NOMO-1 (cell line): ENCODE results near the gene EXD2.

Experiments
- DNase-seq, 2 experiments: peaks; one replicate each; lab custom pipeline; 2025; ENCODE audit not compliant: unreplicated experiment in 2 of 2; lab: John Stamatoyannopoulos, UW

The EXD2 gene

DNA sequence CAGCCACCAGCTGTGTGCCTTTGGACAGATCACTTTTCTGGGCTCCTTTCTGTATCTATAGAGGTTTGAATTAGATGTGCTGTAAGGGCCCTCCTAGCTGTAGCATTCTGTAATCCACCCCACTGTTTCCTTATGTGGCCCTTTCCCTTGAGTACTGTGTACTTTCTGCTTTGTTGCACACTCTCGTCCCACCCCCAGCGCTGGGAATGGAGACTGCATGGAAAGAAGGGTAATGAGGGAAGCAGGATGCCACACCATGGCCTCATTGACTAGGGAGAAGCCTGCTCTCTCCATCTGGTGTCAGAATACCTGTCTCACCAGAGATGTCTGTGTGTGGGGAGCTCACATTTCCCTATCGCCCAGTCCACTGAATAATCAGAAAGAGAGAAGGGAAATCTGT lies 55.0 kb downstream of the EXD2 start:
- DNase-seq: no peak

DNA sequence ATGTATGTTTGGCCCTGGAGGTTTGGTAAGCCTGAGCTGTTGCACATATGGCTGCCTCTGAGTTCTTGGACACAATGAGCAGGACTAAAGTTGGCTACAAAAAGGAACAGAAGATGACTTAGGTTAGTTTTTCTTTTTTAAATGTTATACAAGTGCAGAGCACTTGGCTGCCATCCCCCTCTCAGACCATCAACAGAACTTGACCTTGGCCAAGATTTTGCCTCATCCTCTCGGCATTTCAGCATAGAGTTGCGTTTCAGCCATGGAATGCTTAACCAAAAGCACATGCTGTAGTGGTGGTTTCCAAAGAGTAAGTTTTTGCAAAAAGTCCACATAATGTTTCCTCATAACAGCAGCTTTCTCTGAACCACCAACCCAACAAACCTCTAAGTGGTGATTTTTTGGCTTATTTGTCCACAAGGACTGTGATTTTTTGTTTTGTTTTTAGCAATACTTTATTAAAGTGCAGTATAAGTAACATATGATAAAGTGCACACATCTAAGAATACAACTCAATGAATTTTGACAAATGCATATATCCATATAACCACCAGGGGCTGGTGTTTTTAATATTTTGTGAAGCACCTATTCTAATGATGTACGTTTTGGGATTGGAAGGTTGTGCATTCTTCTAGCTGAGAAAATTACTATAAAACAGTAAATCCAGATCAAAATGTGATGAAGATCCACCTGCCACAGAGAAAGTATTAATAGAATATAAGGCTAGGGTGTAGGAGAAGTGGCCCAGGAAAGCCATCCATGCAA lies 56.6 kb downstream of the EXD2 start:
- no peak for DNase-seq

GRCh38 chr14:69249603-69250002 lies 58.3 kb downstream of the EXD2 start:
- no peak for DNase-seq

GRCh38 chr14:69252851-69253250 lies 61.6 kb downstream of the EXD2 start:
- DNase-seq: no peak

GRCh38 chr14:69259168-69259526 lies 67.8 kb downstream of the EXD2 start:
- no peak for DNase-seq

DNA sequence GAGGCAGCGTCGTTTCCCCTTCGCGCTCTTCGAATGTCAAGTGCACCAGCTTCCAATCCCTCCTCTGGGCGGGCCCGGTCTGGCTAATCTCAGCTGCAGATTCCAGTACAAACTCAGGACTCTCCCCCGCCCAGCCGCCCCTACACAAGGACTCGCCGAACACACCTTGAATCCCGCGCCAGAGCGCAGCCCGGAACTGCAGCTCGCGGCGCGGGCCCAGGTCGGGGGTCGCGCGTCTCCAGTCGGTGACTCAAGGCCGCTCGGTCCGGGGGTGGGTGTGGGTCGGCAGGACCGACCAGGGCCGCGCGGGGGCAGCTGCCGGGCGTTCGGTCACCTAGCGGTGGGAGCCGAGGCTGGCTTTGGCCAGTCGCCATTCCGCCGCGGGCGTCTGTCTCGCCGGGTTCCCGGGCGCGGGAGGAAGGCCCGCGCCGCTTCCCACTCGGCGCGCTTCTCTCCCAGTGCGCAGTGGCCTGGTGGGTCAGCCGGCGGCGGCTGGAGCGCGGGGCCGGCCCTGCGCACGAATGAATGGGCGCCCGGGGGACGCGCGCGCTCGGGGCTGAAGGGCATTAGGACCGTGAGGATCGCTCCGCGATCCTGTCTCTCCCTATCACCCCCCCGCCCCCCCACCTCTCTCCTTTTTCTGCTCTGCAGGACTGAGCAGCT lies 68.4 kb downstream of the EXD2 start, which contains the start of gene GALNT16:
Gene GALNT16, plus strand, starts transcription at position 632 of the 663 bp plus-strand sequence. CDS start 133 bp downstream, outside the sequence.
- no peak for DNase-seq

- DNase-seq: no peak
Observed at GRCh38 chr14:69260190-69260860, 69.0 kb downstream of the EXD2 start.

- DNase-seq: no peak
Observed at GRCh38 chr14:69260861-69261564, 69.7 kb downstream of the EXD2 start.

GRCh38 chr14:69261761-69262331 lies 70.5 kb downstream of the EXD2 start:
- no peak for DNase-seq

GRCh38 chr14:69262516-69262915 lies 71.2 kb downstream of the EXD2 start:
- no peak for DNase-seq

DNA sequence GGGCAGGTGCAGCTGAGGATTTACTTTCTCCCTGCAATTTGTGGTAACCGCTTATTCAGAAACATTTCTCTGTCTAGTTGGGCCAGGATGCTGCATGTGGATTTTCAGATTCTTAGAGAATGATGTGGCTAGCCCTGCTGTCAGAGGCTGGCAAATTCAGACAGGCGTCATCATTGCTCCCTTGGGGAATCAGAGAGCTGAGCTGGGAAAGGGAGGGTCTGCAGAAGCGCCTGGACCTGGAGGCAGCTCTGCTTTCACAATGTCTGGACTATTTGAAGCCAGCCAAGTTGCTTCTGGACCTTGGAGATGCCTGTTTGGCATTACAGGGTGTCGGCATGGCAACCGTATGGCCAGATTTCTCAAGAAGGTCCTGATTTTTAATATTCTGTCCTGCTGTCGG lies 72.1 kb downstream of the EXD2 start:
- DNase-seq: no peak

GRCh38 chr14:69263771-69264170 lies 72.5 kb downstream of the EXD2 start:
- no peak for DNase-seq

DNA sequence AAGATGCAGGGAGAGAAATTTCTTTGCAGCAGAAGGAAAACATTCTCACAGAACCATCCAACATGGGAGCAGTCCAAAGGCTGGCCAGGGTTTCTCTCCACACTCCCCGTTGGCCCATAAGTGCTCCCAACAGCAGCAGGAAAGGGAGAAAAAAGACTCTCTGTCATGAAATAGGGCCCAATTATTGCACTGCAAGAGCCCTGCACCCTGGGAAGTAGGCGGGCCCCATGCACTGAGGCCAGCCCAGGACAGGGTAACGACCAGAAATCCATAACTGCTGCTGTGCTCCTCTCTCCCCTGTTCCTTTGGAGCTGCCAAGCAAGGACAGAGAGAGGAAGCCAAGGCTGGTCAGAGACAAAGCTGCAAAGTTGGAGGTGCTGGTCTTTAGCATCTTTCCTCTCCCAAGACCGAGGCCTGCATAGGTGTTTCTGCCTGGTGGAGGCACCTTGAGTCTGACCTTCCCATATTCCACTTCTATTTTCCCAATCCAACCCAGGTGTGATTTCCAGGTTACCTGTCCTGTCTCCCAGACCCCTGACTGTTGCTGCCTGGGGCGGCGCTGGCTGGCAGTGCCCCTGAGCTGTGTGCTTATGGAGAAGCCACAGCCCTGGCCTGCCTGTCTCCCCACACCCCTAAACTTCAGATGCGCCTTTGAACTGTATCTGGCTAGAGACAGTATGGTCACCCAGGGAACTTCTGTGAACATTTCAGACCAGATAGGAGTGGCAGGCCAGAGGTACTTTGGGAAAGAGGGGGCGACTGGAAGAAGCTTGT lies 75.5 kb downstream of the EXD2 start:
- no peak for DNase-seq

DNA sequence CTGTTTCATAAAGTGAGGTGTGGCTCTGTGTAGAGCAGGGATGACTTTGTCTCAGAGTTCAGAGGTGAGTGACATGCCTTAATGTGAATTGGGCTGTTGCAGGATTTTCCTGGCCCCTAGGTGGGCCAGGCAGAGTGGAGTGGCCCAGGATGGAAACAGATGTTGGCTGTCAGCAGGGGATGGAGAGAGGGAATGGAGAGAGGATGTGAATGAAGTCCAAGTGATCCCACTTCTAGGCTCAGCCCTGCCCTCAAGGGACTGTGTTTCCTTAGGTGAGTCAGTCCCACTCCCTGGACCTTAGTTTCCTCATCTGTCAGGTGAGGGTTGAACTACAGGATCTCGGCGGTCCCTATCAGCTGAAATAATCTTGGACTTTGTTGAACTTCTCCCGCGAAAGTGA lies 76.2 kb downstream of the EXD2 start:
- DNase-seq: no peak

DNA sequence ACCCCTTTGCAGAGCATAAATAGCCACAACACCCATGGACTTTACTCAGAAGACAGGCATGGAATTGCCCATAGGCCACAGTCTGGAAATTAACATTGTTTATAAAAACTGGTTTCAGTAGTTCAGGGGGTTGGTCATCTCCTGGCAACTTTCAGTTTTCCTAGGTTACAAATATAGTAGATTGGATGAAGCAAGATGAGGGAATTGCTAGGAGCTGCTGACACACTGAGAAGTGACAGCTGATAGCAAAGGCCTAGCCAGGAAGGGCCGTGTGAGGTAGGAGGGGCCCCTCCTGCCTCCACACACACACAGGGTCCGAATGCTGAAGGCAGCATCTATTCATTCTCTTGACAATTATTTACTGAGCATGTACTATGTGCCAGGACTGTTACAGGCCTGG lies 76.9 kb downstream of the EXD2 start:
- DNase-seq: no peak

- DNase-seq: no peak
Observed at GRCh38 chr14:69268763-69269162, 77.5 kb downstream of the EXD2 start.

DNA sequence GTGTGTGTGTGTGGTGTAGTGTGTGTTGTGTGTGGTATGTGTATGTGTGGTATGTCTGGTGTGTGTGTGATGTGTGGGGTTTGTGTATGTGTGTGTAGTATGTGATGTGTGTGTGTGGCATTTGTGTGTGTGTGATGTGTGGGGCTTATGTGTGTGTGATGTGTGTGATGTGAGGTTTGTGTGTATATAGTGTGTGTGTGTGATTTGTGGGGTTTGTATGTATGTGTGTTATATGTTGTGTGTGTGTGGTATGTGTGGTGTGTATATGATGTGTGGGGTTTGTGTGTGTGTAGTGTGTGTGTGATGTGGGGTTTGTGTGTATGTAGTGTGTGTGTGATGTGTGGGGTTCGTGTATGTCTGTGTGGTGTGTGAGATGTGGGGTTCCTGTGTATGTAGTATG lies 78.1 kb downstream of the EXD2 start:
- no peak for DNase-seq

DNA sequence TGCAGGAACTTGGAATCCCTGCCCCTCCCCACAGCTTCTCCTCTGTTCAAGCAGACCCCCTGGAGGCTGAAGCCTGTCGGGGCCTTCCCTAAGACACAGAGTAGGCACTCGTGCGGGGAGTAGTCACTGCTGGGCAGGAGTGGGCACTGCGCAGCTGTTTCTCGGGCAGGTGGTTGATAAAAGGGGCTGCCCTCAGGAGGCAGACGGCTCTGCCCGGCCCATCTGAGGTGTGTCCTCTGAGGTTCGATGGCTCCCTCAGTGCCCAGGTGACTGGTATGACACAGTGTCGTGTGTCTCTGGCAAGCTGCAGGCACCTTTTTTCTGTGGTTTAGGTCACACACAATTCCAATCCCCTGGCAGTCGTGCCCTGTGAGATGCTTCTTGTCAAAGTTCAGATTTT lies 78.8 kb downstream of the EXD2 start:
- no peak for DNase-seq

DNA sequence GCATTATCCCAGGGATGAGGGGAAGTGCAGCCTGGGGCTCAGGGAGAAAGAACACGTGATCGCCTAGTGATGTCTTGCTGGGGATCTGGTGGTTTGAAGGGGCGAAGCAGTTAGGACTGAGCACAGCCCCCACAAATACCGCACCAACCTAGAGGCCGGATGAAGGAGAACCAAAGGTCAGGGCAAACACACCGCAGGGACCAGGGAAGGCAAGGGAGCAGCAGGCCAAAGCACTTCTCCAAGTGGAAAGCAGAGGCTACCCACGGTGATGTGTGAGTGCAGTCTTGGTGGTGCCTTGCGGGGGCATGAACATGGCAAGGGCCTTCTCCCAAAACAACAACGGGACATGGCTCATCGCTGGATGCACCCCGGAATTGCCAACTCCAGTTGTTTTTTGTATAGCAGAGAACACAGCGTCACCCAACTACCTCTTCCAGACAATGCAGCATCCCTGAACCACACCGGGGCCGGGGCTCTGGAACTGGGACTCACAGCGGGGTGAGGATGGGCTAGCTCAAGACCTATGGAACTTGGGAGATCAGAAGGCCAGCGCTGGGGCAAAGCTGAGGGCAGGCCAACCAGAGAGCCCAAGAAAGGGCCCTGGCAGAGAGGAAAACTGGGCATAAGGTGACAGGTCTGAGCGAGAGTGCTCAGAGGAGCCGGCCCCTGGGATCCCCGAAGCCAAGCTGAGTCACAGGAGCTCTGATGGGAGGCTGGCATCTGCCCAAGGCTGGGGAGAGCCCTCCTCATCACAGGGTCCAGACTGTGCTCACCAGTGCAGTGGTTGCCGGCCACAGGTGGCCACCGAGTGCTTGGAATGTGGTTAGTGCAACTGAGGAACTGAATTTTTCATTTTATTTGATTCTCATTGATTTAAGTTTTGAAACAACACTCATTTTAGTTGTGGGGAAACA lies 79.8 kb downstream of the EXD2 start:
- DNase-seq: no peak
